Panc1 (cell line): ENCODE results near the gene NDUFA11. TPM values are rescaled to one million over a fixed set of nuclear protein-coding genes. Genes with fewer than 3 reads are reported as not detected.

Source experiments
- ATAC-seq: fragments of 200-7000 bp; cut with Tn5 transposase; 2 replicates; pipeline ENCODE4 v1.9.1; 2020; ENCODE audit warnings: mild to moderate bottlenecking, moderate library complexity
- BruUV-seq: library from RNA; stranded (reverse); fragments of 400-500 nt; replicated peaks from 2 replicates; lab custom pipeline; 2021; lab: Mats Ljungman, UMichigan
- CTCF ChIA-PET: fragments of 300-600 bp; sonication (Branson Sonifier 250); formaldehyde crosslinking; loops from one replicate; lab custom pipeline; 2022; ENCODE audit warnings: antibody characterized with exemption; lab: Charles Lee
- POLR2A ChIA-PET: fragments of 300-600 bp; sonication (Branson Sonifier 250); formaldehyde crosslinking; loops from one replicate; lab custom pipeline; 2022; ENCODE audit warnings: antibody characterized with exemption; lab: Charles Lee
- DNase-seq: peaks from one replicate; pipeline ENCODE4 v3.0.0-alpha.2; 2010; ENCODE audit warnings: low read depth, low spot score
- H3K27ac ChIP-seq: 2 replicates; pipeline ENCODE4 v1.5.1; 2011; ENCODE audit warnings: mild to moderate bottlenecking, low read length, inconsistent platforms
- H3K27me3 ChIP-seq: fragments of 200-500 bp; sonication (Bioruptor generic); 2 replicates; pipeline ENCODE4 v1.6.0; 2014; ENCODE audit warnings: low read length, inconsistent platforms; ENCODE audit not compliant: control insufficient read depth, insufficient read depth
- H3K36me3 ChIP-seq: fragments of 200-500 bp; sonication (Bioruptor generic); 2 replicates; pipeline ENCODE4 v1.5.1; 2014; ENCODE audit warnings: inconsistent platforms, mild to moderate bottlenecking, low read length, moderate library complexity; ENCODE audit not compliant: control insufficient read depth, insufficient read depth
- H3K4me1 ChIP-seq: 2 replicates; pipeline ENCODE4 v1.5.1; 2011; ENCODE audit warnings: inconsistent platforms, mild to moderate bottlenecking, low read length, moderate library complexity; ENCODE audit not compliant: control insufficient read depth, insufficient read depth
- H3K4me3 ChIP-seq, 2 experiments: 2 replicates each; pipeline ENCODE4 v1.5.1; 2011 to 2012; ENCODE audit warnings: low read depth in 2 of 2, low read length in 2 of 2, mild to moderate bottlenecking in 2 of 2, inconsistent platforms in 1 of 2, moderate library complexity in 1 of 2
- H3K9me3 ChIP-seq: fragments of 200-500 bp; sonication (Bioruptor generic); 2 replicates; pipeline ENCODE4 v1.5.1; 2014; ENCODE audit warnings: low read depth, mild to moderate bottlenecking, inconsistent platforms, low read length, moderate library complexity; ENCODE audit not compliant: control insufficient read depth, insufficient read depth
- CTCF ChIP-seq: fragments of 450-650 bp; IDR thresholded peaks from 2 replicates; pipeline ENCODE4 v1.5.1; 2017; ENCODE audit warnings: mild to moderate bottlenecking
- POLR2AphosphoS5 ChIP-seq: IDR thresholded peaks from 2 replicates; pipeline ENCODE4 v1.6.1; 2012; ENCODE audit warnings: mild to moderate bottlenecking, low read depth, low read length, moderate library complexity
- REST ChIP-seq, 2 experiments: IDR thresholded peaks; 2 replicates each; pipeline ENCODE4 v1.6.1; 2011 to 2012; ENCODE audit warnings: low read depth in 2 of 2, control low read depth in 1 of 2, low read length in 1 of 2, mild to moderate bottlenecking in 1 of 2, moderate library complexity in 1 of 2; ENCODE audit not compliant: insufficient read depth in 1 of 2
- SIN3A ChIP-seq: IDR thresholded peaks from 2 replicates; pipeline ENCODE4 v1.6.1; 2012; ENCODE audit warnings: low read depth, mild to moderate bottlenecking, low read length, moderate library complexity, borderline replicate concordance; ENCODE audit not compliant: insufficient read depth
- TCF7L2 ChIP-seq: IDR thresholded peaks from 2 replicates; pipeline ENCODE4 v1.6.1; 2011; ENCODE audit warnings: mild to moderate bottlenecking, low read depth, low read length, inconsistent platforms
- in situ Hi-C: cut with HindIII; loops from 2 replicates; pipeline ENCODE4 v1.10.0; 2016; ENCODE audit warnings: low sequenced_read_pairs, low pct_unique_long_range_greater_than_20kb
- intact Hi-C: fragments of 100-400 bp; cut with micrococcal nuclease; formaldehyde crosslinking; loops from one replicate; pipeline ENCODE4 v1.10.0; 2022; ENCODE audit not compliant: unreplicated experiment
- total RNA-seq: library from RNA; stranded (reverse); gene quantifications from one replicate; pipeline ENCODE4 v1.2.1, GENCODE V29; 2021; ENCODE audit not compliant: unreplicated experiment

Gene NDUFA11
- total RNA-seq, 1 experiment from 2014 or later, result 242 TPM

GRCh38 chr19:5893296-5893903, 10.2 kb downstream of the NDUFA11 start:
- no TSS peak for BruUV-seq
- no peak overlapping the region for H3K4me3 ChIP-seq
- H3K27me3 ChIP-seq, result no peaks in the 10 kb centered on the region
- TF ChIP-seq REST (IDR thresholded peaks at IDR 0.05; ENCODE audit: insufficient read depth in 1 of 2, low read depth in 2 of 2, low read length in 1 of 2), result no peak
- TF ChIP-seq POLR2AphosphoS5, result no peak
- no peak for TF ChIP-seq SIN3A
- TF ChIP-seq CTCF, result no peak
- TF ChIP-seq TCF7L2, result no peak
- intact Hi-C loops (loop anchor here (10.0 kb wide), 1 partner anchor 89 kb away; the partner anchor contains the start of gene NRTN), in situ Hi-C loops (no loop called here)
- H3K9me3 ChIP-seq, result no peaks in the 10 kb centered on the region
- no peak overlapping the region for H3K27ac ChIP-seq
- no peak for ATAC-seq
- no peaks in the 10 kb centered on the region for H3K36me3 ChIP-seq
- ChIA-PET POLR2A (no interaction called here), CTCF (interaction anchor here (0.6 kb wide), 1 partner anchor 66 kb away, joined by 3 read pairs; no protein-coding TSS in a partner anchor)
- no peaks in the 10 kb centered on the region for H3K4me1 ChIP-seq
- no peak for DNase-seq

- DNase-seq (no peak), ATAC-seq (peak; percentile 13; the same call in 1 of the 2 replicates)
- Histone ChIP-seq H3K4me1 (no peaks in the 10 kb centered on the region), H3K4me3 (no peak overlapping the region), H3K36me3 (no peaks in the 10 kb centered on the region), H3K9me3 (no peaks in the 10 kb centered on the region), H3K27ac (no peak overlapping the region), H3K27me3 (no peaks in the 10 kb centered on the region)
- intact Hi-C loops (loop anchor here (10.0 kb wide), 1 partner anchor 88 kb away; the partner anchor contains the start of gene NRTN), in situ Hi-C loops (no loop called here)
- CTCF ChIA-PET, result no interaction called here
- TF ChIP-seq SIN3A, result no peak
- TF ChIP-seq CTCF, result peak; percentile 39; the same call in 1 of the 2 replicates
- POLR2A ChIA-PET, result no interaction called here
- BruUV-seq, result no TSS peak
Observed at GRCh38 chr19:5892772-5893275, 10.8 kb downstream of the NDUFA11 start.
